H9 (cell line): ENCODE data around the gene NADSYN1. TPM values are rescaled to one million over a fixed set of nuclear protein-coding genes. Genes with fewer than 3 reads are reported as not detected.

Experiments
- DNase-seq: peaks from one replicate; pipeline ENCODE4 v3.0.0-alpha.2; 2017
- H2AFZ ChIP-seq: one replicate; pipeline ENCODE4 v1.6.1; 2013; ENCODE audit warnings: mild to moderate bottlenecking, low read length, control low read depth, moderate library complexity
- H2AK5ac ChIP-seq: 2 replicates; pipeline ENCODE4 v1.6.1; 2013; ENCODE audit warnings: low read length, control low read depth, mixed read lengths; ENCODE audit not compliant: insufficient read length
- H2BK120ac ChIP-seq: one replicate; pipeline ENCODE4 v1.6.1; 2013; ENCODE audit warnings: low read depth, mild to moderate bottlenecking, low read length, control low read depth, inconsistent platforms; ENCODE audit not compliant: poor library complexity, severe bottlenecking
- H2BK12ac ChIP-seq: 2 replicates; pipeline ENCODE4 v1.6.1; 2013; ENCODE audit warnings: low read length, control low read depth, mixed read lengths, low read depth; ENCODE audit not compliant: insufficient read length
- H2BK15ac ChIP-seq: 2 replicates; pipeline ENCODE4 v1.6.1; 2013; ENCODE audit warnings: low read depth, low read length, control low read depth
- H2BK20ac ChIP-seq: one replicate; pipeline ENCODE4 v1.6.1; 2013; ENCODE audit warnings: low read depth, mild to moderate bottlenecking, low read length, control low read depth, inconsistent platforms; ENCODE audit not compliant: poor library complexity, severe bottlenecking
- H2BK5ac ChIP-seq: 2 replicates; pipeline ENCODE4 v1.6.1; 2013; ENCODE audit warnings: low read length, control low read depth, mixed read lengths; ENCODE audit not compliant: insufficient read length
- H3K14ac ChIP-seq: 2 replicates; pipeline ENCODE4 v1.6.1; 2013; ENCODE audit warnings: low read length, control low read depth; ENCODE audit not compliant: insufficient read depth
- H3K18ac ChIP-seq: 2 replicates; pipeline ENCODE4 v1.6.1; 2013; ENCODE audit warnings: low read depth, mild to moderate bottlenecking, mixed read lengths, low read length, control low read depth; ENCODE audit not compliant: insufficient read length
- H3K23ac ChIP-seq: 2 replicates; pipeline ENCODE4 v1.6.1; 2013; ENCODE audit warnings: low read length, control low read depth, mixed read lengths, low read depth; ENCODE audit not compliant: insufficient read length
- H3K23me2 ChIP-seq: 2 replicates; pipeline ENCODE4 v1.6.1; 2013; ENCODE audit warnings: low read depth, mild to moderate bottlenecking, mixed read lengths, low read length, control low read depth; ENCODE audit not compliant: insufficient read length, poor library complexity, severe bottlenecking
- H3K27ac ChIP-seq: 2 replicates; pipeline ENCODE4 v1.5.1; 2013; ENCODE audit warnings: low read length, control low read depth, mixed read lengths, low read depth; ENCODE audit not compliant: insufficient read length
- H3K27me3 ChIP-seq: 2 replicates; pipeline ENCODE4 v1.6.1; 2013; ENCODE audit warnings: low read length, control low read depth, inconsistent platforms; ENCODE audit not compliant: insufficient read depth
- H3K4ac ChIP-seq: 2 replicates; pipeline ENCODE4 v1.6.1; 2013; ENCODE audit warnings: low read depth, mild to moderate bottlenecking, control low read depth, inconsistent platforms, low read length, moderate library complexity
- H3K4me1 ChIP-seq: 2 replicates; pipeline ENCODE4 v1.6.1; 2013; ENCODE audit warnings: low read length, control low read depth, inconsistent platforms; ENCODE audit not compliant: insufficient read depth
- H3K4me2 ChIP-seq: 2 replicates; pipeline ENCODE4 v1.6.1; 2013; ENCODE audit warnings: low read length, control low read depth, mixed read lengths; ENCODE audit not compliant: insufficient read length, insufficient read depth
- H3K56ac ChIP-seq: 2 replicates; pipeline ENCODE4 v1.6.1; 2013; ENCODE audit warnings: low read depth, mild to moderate bottlenecking, mixed read lengths, low read length, control low read depth; ENCODE audit not compliant: insufficient read length
- H3K79me1 ChIP-seq: 2 replicates; pipeline ENCODE4 v1.6.1; 2013; ENCODE audit warnings: low read depth, mild to moderate bottlenecking, moderate library complexity, low read length, control low read depth, inconsistent platforms; ENCODE audit not compliant: insufficient read depth, poor library complexity, severe bottlenecking
- H3K79me2 ChIP-seq: 2 replicates; pipeline ENCODE4 v1.6.1; 2013; ENCODE audit warnings: low read length, control low read depth, inconsistent platforms; ENCODE audit not compliant: insufficient read depth
- H3K9ac ChIP-seq: 2 replicates; pipeline ENCODE4 v1.6.1; 2013; ENCODE audit warnings: low read length, control low read depth, mixed read lengths; ENCODE audit not compliant: insufficient read length; ENCODE audit errors: extremely low read depth
- H3K9me3 ChIP-seq: one replicate; pipeline ENCODE4 v1.6.1; 2013; ENCODE audit warnings: low read depth, low read length, inconsistent platforms; ENCODE audit not compliant: control insufficient read depth
- H3T11ph ChIP-seq: one replicate; pipeline ENCODE4 v1.6.1; 2013; ENCODE audit warnings: mild to moderate bottlenecking, low read length, control low read depth, inconsistent platforms
- H4K20me1 ChIP-seq: one replicate; pipeline ENCODE4 v1.6.1; 2013; ENCODE audit not compliant: control insufficient read depth, insufficient read length, insufficient read depth
- H4K5ac ChIP-seq: 2 replicates; pipeline ENCODE4 v1.6.1; 2013; ENCODE audit warnings: low read depth, mild to moderate bottlenecking, mixed read lengths, low read length, control low read depth; ENCODE audit not compliant: insufficient read length
- H4K8ac ChIP-seq: replicated peaks from 2 replicates; pipeline ENCODE4 v1.6.1; 2013; ENCODE audit warnings: low read length, control low read depth, mixed read lengths, low read depth; ENCODE audit not compliant: insufficient read length
- H4K91ac ChIP-seq: 2 replicates; pipeline ENCODE4 v1.6.1; 2013; ENCODE audit warnings: low read depth, mild to moderate bottlenecking, moderate library complexity, mixed read lengths, low read length, control low read depth; ENCODE audit not compliant: insufficient read length
- H3K27ac Mint-ChIP-seq, 3 experiments: 2 replicates in 2 of 3; 3 replicates in 1 of 3; pipeline ENCODE4 v1.8.0; 2020 to 2021; ENCODE audit warnings: mixed read lengths in 3 of 3, mild to moderate bottlenecking in 1 of 3, moderate library complexity in 1 of 3
- H3K27me3 Mint-ChIP-seq: 2 replicates; pipeline ENCODE4 v1.8.0; 2021; ENCODE audit warnings: low read depth, mild to moderate bottlenecking, moderate library complexity, mixed read lengths
- H3K36me3 Mint-ChIP-seq, 3 experiments: 2 replicates in 2 of 3; 3 replicates in 1 of 3; pipeline ENCODE4 v1.8.0; 2020 to 2021; ENCODE audit warnings: low read depth in 3 of 3, mixed read lengths in 3 of 3; ENCODE audit not compliant: insufficient read depth in 1 of 3
- H3K4me1 Mint-ChIP-seq, 2 experiments: 2 replicates each; pipeline ENCODE4 v1.8.0; 2020; ENCODE audit warnings: mixed read lengths in 2 of 2
- H3K4me3 Mint-ChIP-seq, 2 experiments: 2 replicates in 1 of 2; 3 replicates in 1 of 2; pipeline ENCODE4 v1.8.0; 2020 to 2021; ENCODE audit warnings: mild to moderate bottlenecking in 2 of 2, mixed read lengths in 2 of 2, moderate library complexity in 1 of 2
- H3K9me3 Mint-ChIP-seq, 2 experiments: 2 replicates in 1 of 2; 3 replicates in 1 of 2; pipeline ENCODE4 v1.8.0; 2020; ENCODE audit warnings: mild to moderate bottlenecking in 2 of 2, mixed read lengths in 2 of 2, moderate library complexity in 1 of 2
- WGBS: extraction: QIAGEN DNeasy Blood & Tissue Kit; methylation state at CpG from one replicate; pipeline ENCODE4 v1.1.7; 2013; ENCODE audit warnings: missing lambda C conversion rate, low lambda C conversion rate, mixed read lengths; ENCODE audit not compliant: insufficient read length; ENCODE audit errors: extremely low coverage; 5-methylcytosine and 5-hydroxymethylcytosine counted together
- total RNA-seq: library from RNA; stranded (reverse); gene quantifications from 2 replicates; pipeline ENCODE4 v1.2.1, GENCODE V29; 2021
- TF ChIP-seq, protein P1 (sequence below): fragments of 200-600 bp; sonication (generic); conservative IDR thresholded peaks from 3 replicates; pipeline ENCODE4 v1.8.0; 2021; ENCODE audit warnings: antibody characterized with exemption, mild to moderate bottlenecking

Gene NADSYN1
- total RNA-seq, 1 experiment from 2014 or later = 44.2 TPM

- H3K27ac Mint-ChIP-seq = peak overlapping the region in 1 of 3 experiments; percentile 52; a peak in 1 of 7 replicates
- Histone ChIP-seq H3K18ac (no peak overlapping the region), H2BK12ac (no peak overlapping the region)
Observed at GRCh38 chr11:71518506-71519471, 65.8 kb downstream of the NADSYN1 start.

More at GRCh38 chr11:71518506-71519471, 65.8 kb downstream of the NADSYN1 start:
- peaks cover 3% of the 10 kb centered on the region for H3K27me3 Mint-ChIP-seq
- H2BK120ac ChIP-seq = no peak overlapping the region
- H3K79me2 ChIP-seq = no peaks in the 10 kb centered on the region
- H3K23me2 ChIP-seq = no peaks in the 10 kb centered on the region
- H2BK15ac ChIP-seq = no peak overlapping the region
- H3K4me1 Mint-ChIP-seq = no peaks in the 10 kb centered on the region
- no peak overlapping the region for H3K56ac ChIP-seq
- peaks cover 0 to 4% of the 10 kb centered on the region in 2 experiments; a peak in 1 of 5 replicates for H3K9me3 Mint-ChIP-seq
- H3K9me3 ChIP-seq = no peaks in the 10 kb centered on the region
- DNase-seq = no peak
- H3K9ac ChIP-seq = no peak overlapping the region
- no peak overlapping the region for H4K5ac ChIP-seq
- no peak overlapping the region for H2BK20ac ChIP-seq
- H3K23ac ChIP-seq = no peak overlapping the region
- H4K8ac ChIP-seq = no peak overlapping the region
- no peak overlapping the region for H2AK5ac ChIP-seq
- H3K4me1 ChIP-seq = no peaks in the 10 kb centered on the region
- no peak overlapping the region for H2AFZ ChIP-seq
- no peaks in the 10 kb centered on the region for H3K27me3 ChIP-seq
- no peak overlapping the region for H3K4ac ChIP-seq
- H3K14ac ChIP-seq = no peak overlapping the region
- no peak overlapping the region for H4K91ac ChIP-seq
- H3K79me1 ChIP-seq = no peaks in the 10 kb centered on the region
- H3K36me3 Mint-ChIP-seq = no peaks in the 10 kb centered on the region
- H2BK5ac ChIP-seq = no peak overlapping the region
- no CpG with 5 or more reads among the region's 55 CpGs for WGBS
- H4K20me1 ChIP-seq = no peaks in the 10 kb centered on the region
- H3K27ac ChIP-seq = no peak overlapping the region
- TF ChIP-seq, protein P1, sequence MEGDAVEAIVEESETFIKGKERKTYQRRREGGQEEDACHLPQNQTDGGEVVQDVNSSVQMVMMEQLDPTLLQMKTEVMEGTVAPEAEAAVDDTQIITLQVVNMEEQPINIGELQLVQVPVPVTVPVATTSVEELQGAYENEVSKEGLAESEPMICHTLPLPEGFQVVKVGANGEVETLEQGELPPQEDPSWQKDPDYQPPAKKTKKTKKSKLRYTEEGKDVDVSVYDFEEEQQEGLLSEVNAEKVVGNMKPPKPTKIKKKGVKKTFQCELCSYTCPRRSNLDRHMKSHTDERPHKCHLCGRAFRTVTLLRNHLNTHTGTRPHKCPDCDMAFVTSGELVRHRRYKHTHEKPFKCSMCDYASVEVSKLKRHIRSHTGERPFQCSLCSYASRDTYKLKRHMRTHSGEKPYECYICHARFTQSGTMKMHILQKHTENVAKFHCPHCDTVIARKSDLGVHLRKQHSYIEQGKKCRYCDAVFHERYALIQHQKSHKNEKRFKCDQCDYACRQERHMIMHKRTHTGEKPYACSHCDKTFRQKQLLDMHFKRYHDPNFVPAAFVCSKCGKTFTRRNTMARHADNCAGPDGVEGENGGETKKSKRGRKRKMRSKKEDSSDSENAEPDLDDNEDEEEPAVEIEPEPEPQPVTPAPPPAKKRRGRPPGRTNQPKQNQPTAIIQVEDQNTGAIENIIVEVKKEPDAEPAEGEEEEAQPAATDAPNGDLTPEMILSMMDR = no peak
- no peak overlapping the region for H3K4me3 Mint-ChIP-seq
- H3K4me2 ChIP-seq = no peak overlapping the region
- H3T11ph ChIP-seq = no peak overlapping the region
